Endometrial microvascular endothelial cells (primary cell): ENCODE data around the gene KIAA1328. TPM values are rescaled to one million over a fixed set of nuclear protein-coding genes. Genes with fewer than 3 reads are reported as not detected.

ENCODE experiments used
- total RNA-seq: library from RNA; depleted of rRNA; stranded (reverse); fragments of >200 nt; gene quantifications from one replicate; pipeline ENCODE4 v1.2.3, GENCODE V29; 2015; ENCODE audit errors: inconsistent ontology term

The KIAA1328 gene
- total RNA-seq, 1 donor from 2014 or later, result 5.4 TPM

Other genes starting within 250 kb of the KIAA1328 start
- 218 TPM for gene TPGS2, start 125 bp upstream of the KIAA1328 start, total RNA-seq